Activated CD4-positive, alpha-beta T cell treated with anti-CD3 and anti-CD28 coated beads, Interleukin-2, amount 10 ng/mL, durations not matched to agents 24 days and 14 days (primary cell): ENCODE data around the gene CDH4. TPM values are rescaled to one million over a fixed set of nuclear protein-coding genes. Genes with fewer than 3 reads are reported as not detected.

ENCODE experiments used
- DNase-seq: peaks from one replicate; pipeline ENCODE4 v3.0.0; 2022
- H3K27ac Mint-ChIP-seq: one replicate; pipeline ENCODE4 v1.8.0; 2022; ENCODE audit warnings: mild to moderate bottlenecking, mixed read lengths
- H3K27me3 Mint-ChIP-seq: one replicate; pipeline ENCODE4 v1.8.0; 2022; ENCODE audit warnings: mixed read lengths
- H3K36me3 Mint-ChIP-seq: one replicate; pipeline ENCODE4 v1.8.0; 2022; ENCODE audit warnings: low read depth, mild to moderate bottlenecking, mixed read lengths
- H3K4me1 Mint-ChIP-seq: one replicate; pipeline ENCODE4 v1.8.0; 2021; ENCODE audit warnings: mixed read lengths
- H3K4me3 Mint-ChIP-seq: one replicate; pipeline ENCODE4 v1.8.0; 2022; ENCODE audit warnings: mild to moderate bottlenecking, moderate library complexity, mixed read lengths
- H3K9me3 Mint-ChIP-seq: one replicate; pipeline ENCODE4 v1.8.0; 2021; ENCODE audit warnings: mixed read lengths
- intact Hi-C: fragments of 100-400 bp; cut with micrococcal nuclease; formaldehyde crosslinking; loops from one replicate; pipeline ENCODE4 v1.15.1; 2023
- total RNA-seq: library from RNA; stranded (reverse); gene quantifications from 2 replicates; pipeline ENCODE4 v1.2.3, GENCODE V29; 2022

The CDH4 gene
- total RNA-seq, 1 donor from 2014 or later = not detected

DNA sequence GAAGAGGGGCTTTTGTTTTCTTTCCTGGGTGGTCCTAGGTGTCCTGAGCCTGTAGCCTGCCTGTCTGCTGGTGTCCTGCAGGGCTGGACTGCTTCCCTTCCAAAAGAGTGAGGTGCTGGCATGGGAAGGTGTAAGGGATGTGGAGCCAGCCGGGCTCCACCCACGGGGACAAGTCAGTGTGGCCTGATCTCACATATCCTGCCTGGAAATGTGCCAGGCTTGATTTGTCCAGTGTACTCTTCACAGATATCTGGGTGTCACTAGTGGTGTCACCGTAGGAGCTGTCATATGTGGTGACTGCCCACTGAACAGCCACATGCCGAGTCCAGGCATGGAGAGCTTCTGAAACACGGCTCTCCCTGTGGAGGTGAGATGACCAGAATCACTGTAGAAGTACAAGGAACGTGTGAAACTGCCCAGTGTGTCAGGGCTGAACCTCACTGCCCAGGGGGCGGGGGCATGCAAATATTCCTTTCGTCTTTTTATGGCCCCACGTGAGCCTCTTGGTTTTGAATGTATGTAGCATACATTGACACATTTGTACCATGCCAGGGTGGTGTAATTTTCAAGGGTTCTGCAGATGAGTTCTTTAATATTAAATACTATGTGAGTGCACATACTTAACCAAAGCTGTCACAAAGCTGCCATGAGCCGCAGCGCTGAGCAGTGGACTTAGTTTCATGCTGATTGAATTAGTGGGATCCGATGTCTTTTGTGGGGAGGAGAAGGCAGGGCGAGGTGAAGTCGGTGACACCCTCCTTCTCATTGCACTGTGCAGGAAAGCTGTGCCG is 55.8 kb downstream of the CDH4 start:
- Mint-ChIP-seq H3K27me3 (no peaks in the 10 kb centered on the region), H3K4me1 (no peaks in the 10 kb centered on the region), H3K27ac (no peak overlapping the region), H3K36me3 (no peaks in the 10 kb centered on the region), H3K4me3 (no peak overlapping the region), H3K9me3 (no peaks in the 10 kb centered on the region)
- intact Hi-C loops = no loop called here
- DNase-seq = no peak

DNA sequence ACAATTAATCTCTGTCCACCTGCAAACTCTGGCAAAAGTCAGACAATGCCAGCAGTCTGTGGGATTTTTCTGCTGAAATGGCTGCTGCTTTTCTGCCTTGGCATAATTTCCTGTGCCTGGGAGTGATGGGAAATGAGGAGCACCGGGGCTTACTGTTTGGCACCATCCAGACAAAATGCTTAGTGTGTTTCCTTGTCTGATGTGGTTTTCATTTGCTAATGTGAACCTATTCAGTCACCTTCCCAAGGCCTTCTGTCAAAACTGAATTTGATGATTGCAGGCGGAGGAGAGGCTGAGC is 56.4 kb downstream of the CDH4 start:
- intact Hi-C loops = no loop called here
- DNase-seq = no peak
- no peak overlapping the region for H3K27ac Mint-ChIP-seq
- no peaks in the 10 kb centered on the region for H3K36me3 Mint-ChIP-seq
- H3K27me3 Mint-ChIP-seq = no peaks in the 10 kb centered on the region
- H3K4me1 Mint-ChIP-seq = no peaks in the 10 kb centered on the region
- no peaks in the 10 kb centered on the region for H3K9me3 Mint-ChIP-seq
- H3K4me3 Mint-ChIP-seq = no peak overlapping the region

DNA sequence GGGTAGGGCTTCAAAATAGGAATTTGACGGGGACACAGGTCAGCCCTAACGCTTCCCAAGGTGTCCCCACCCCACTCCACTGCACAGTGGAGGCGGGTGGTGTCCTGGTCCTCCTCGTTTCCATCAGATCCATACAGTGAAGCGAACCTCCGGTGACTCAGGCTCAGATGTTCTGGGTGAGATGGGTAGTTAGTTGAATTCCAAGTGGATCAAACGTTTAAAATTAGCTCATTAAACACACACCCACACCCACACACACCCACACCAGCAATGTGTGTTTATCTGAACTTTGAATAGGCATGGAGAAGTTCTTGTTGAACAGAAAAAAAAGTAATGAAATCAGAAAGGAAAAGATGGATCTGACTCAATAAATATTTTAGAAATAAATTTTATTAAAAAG is 58.9 kb downstream of the CDH4 start:
- H3K4me1 Mint-ChIP-seq = no peaks in the 10 kb centered on the region
- no peak for DNase-seq
- no peaks in the 10 kb centered on the region for H3K9me3 Mint-ChIP-seq
- intact Hi-C loops = no loop called here
- no peaks in the 10 kb centered on the region for H3K27me3 Mint-ChIP-seq
- H3K36me3 Mint-ChIP-seq = no peaks in the 10 kb centered on the region
- H3K27ac Mint-ChIP-seq = no peak overlapping the region
- no peak overlapping the region for H3K4me3 Mint-ChIP-seq

DNA sequence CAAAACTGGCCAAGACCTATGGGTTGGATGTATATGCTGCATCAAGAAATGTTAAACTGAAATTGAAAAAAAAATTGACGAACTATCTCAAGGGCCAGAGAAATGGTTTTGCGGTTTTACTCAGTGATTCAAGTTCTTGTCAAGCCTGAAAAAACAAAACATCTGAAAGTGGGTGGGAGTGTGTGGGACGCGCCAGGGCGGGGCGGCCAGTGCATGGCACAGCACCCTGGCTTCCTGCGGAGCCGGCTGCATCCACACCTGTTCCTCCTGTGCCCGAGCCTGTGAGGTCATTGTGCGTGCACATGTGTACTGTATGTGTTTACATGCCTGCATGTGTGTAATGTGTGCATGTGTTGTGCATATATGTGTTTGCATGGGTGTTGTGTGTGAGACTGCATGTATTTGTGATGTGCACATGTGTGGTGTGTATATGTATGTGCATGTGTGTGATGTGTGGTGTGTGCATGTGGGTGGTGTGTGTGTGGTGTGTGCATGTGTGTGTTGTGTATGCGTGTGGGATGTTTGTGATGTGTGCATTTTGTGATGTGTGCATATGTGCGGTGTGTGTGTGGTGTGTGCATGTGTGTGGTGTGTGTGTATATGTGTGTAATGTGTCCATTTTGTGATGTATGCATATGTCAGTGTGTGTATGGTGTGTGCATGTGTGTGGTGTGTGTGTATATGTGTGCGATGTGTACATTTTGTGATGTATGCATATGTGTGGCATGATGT is 59.8 kb downstream of the CDH4 start:
- H3K27me3 Mint-ChIP-seq = no peaks in the 10 kb centered on the region
- H3K9me3 Mint-ChIP-seq = no peaks in the 10 kb centered on the region
- H3K4me1 Mint-ChIP-seq = no peaks in the 10 kb centered on the region
- H3K4me3 Mint-ChIP-seq = no peak overlapping the region
- intact Hi-C loops = no loop called here
- no peak overlapping the region for H3K27ac Mint-ChIP-seq
- no peak for DNase-seq
- no peaks in the 10 kb centered on the region for H3K36me3 Mint-ChIP-seq

GRCh38 chr20:61312925-61313324 is 60.9 kb downstream of the CDH4 start:
- no peak for DNase-seq
- H3K36me3 Mint-ChIP-seq = no peaks in the 10 kb centered on the region
- intact Hi-C loops = no loop called here
- no peaks in the 10 kb centered on the region for H3K4me1 Mint-ChIP-seq
- H3K27me3 Mint-ChIP-seq = no peaks in the 10 kb centered on the region
- no peaks in the 10 kb centered on the region for H3K9me3 Mint-ChIP-seq
- H3K27ac Mint-ChIP-seq = no peak overlapping the region
- H3K4me3 Mint-ChIP-seq = no peak overlapping the region

DNA sequence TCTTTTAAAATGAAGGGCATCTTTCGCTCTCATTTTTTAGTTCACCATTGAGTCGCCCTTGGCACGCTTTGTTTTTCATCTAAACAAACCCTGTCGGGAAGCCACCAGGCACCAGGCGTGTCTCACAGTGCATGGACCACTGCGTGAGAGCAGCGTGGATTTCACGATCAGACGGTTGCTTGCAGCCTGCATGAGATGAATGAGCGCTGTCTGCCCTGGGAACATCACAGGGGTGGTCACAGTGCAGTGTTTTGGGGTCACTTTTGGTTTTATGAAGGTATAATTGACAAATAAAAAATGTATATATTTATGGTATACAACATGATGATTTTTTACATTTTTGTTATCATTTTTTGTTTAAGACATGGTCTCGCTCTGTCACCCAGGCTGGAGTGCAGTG is 61.3 kb downstream of the CDH4 start:
- Mint-ChIP-seq H3K9me3 (no peaks in the 10 kb centered on the region), H3K27ac (no peak overlapping the region)
- intact Hi-C loops = no loop called here

DNA sequence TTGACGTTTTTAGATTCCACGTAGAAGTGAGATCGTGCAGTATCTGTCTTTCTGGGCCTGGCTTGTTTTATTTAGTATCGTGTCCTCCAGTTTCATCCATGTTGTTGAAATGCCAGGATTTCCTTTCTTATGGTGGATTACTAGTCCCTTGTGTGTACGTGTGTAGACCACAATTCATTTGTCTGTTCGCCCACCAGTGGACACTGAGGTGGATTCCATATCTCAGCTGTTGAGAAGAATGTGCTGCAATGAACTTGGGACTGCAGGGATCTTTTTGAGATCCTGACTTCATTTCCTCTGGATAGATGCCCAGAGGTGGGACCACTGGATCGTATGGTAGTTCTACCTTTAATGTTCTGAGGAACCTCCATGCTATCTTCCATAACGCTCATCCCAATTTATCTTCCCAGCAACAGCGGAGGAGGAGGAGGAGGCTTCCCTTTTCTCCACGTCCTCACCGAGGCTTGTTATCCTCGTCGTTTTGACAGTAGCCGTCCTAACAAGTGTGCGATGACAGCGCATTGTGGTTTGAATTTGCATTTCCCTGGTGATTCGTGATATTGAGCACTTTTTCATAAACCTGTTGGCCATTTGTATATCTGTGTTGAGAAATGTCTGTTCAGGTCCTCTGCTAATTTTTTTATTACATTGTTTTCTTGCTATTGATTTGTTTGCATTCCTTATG is 62.4 kb downstream of the CDH4 start:
- no peaks in the 10 kb centered on the region for H3K36me3 Mint-ChIP-seq
- H3K4me1 Mint-ChIP-seq = no peaks in the 10 kb centered on the region
- no peak overlapping the region for H3K27ac Mint-ChIP-seq
- intact Hi-C loops = no loop called here
- H3K4me3 Mint-ChIP-seq = no peak overlapping the region
- H3K9me3 Mint-ChIP-seq = no peaks in the 10 kb centered on the region
- no peaks in the 10 kb centered on the region for H3K27me3 Mint-ChIP-seq
- DNase-seq = no peak

More for the DNA sequence above, 61.3 kb downstream of the CDH4 start:
- H3K4me3 Mint-ChIP-seq = no peak overlapping the region
- no peaks in the 10 kb centered on the region for H3K27me3 Mint-ChIP-seq
- DNase-seq = no peak
- no peaks in the 10 kb centered on the region for H3K4me1 Mint-ChIP-seq
- no peaks in the 10 kb centered on the region for H3K36me3 Mint-ChIP-seq

- no peak overlapping the region for H3K4me3 Mint-ChIP-seq
- H3K27me3 Mint-ChIP-seq = no peaks in the 10 kb centered on the region
- H3K9me3 Mint-ChIP-seq = no peaks in the 10 kb centered on the region
- H3K27ac Mint-ChIP-seq = no peak overlapping the region
- H3K36me3 Mint-ChIP-seq = no peaks in the 10 kb centered on the region
- no peak for DNase-seq
- no peaks in the 10 kb centered on the region for H3K4me1 Mint-ChIP-seq
- intact Hi-C loops = no loop called here
Observed at GRCh38 chr20:61315319-61315718, 63.3 kb downstream of the CDH4 start.

DNA sequence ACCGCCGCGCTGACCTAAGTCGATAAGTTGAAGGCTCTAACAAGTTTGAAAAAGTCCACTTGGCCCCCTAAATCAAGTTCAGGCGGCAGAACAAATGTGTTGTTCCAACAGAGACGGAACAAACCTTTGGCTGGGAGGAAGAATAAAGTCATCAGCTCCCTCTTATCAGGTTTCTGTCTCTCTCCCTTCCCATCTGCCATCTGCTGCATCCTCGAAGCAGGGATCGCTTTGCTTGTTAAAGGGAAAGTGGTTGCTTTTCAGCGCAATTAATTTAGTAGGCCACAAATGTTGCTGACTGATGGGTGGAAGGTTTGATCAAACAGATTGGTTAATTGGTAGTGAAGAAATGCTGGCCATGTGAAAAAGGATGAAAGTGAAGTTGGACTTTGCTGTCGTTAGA is 64.3 kb downstream of the CDH4 start:
- Mint-ChIP-seq H3K27me3 (no peaks in the 10 kb centered on the region), H3K36me3 (no peaks in the 10 kb centered on the region)

GRCh38 chr20:61317966-61318530 is 66.0 kb downstream of the CDH4 start:
- Mint-ChIP-seq H3K36me3 (no peaks in the 10 kb centered on the region), H3K4me3 (no peak overlapping the region), H3K9me3 (no peaks in the 10 kb centered on the region), H3K4me1 (no peaks in the 10 kb centered on the region), H3K27me3 (no peaks in the 10 kb centered on the region), H3K27ac (no peak overlapping the region)
- intact Hi-C loops = no loop called here
- DNase-seq = no peak

More for the DNA sequence above, 64.3 kb downstream of the CDH4 start:
- Mint-ChIP-seq H3K9me3 (no peaks in the 10 kb centered on the region), H3K4me1 (no peaks in the 10 kb centered on the region), H3K27ac (no peak overlapping the region), H3K4me3 (no peak overlapping the region)
- intact Hi-C loops = no loop called here
- DNase-seq = no peak

DNA sequence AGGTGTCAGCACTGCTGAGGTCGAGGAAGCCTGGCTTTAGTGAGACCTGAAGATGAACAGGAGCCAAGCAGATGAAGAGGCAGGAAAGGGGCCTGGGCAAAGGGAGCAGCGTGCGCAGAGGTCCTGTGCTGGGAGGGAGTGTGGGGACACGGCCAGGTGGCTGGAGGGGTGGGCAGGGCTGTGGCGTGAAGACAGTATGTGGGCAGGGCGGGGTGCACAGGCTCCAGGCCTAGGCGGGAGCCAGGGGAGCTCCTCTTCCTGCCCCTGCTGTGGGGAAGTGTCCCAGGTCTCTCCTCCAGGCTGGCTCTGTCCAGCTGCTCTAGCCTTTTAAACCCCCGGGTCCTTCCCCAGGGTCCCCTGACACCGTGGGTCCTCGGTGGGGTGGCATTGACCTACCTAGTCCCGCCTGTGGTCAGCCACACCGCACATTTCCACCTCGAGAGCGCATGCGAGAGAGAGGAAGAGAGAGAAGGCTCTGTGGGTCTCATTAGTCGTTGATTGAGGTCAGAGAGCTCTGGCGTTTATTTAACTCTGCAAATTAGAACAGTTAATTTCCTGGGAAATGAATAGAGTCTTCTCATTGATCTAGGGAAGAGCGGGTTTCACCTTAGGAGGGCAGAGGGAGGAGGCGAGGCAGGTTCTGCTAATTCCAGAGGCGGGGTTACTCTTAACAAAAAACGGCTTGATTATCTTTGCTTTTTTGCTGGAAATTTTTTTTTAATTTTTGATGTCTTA is 68.8 kb downstream of the CDH4 start:
- intact Hi-C loops = no loop called here

DNA sequence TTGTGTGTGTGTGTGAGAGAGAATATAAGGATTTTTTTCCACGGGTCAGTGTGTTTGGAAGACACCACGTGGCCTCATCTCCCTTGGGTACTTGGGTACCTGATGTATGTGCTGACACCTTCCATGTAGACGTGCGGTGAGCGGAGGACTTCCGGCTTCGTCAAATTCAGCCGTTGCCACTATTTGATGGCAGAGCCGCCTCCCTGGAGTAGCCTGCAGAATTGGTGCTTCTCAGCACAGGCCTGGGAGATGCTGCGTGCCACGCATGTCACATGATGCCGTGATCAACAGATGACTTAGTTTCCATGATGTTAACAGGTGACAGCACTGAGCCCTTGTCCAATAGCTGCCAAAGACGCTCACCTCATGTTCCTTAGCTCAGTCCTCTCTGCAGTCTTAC is 69.4 kb downstream of the CDH4 start:
- Mint-ChIP-seq H3K27ac (no peak overlapping the region), H3K36me3 (no peaks in the 10 kb centered on the region), H3K27me3 (no peaks in the 10 kb centered on the region), H3K9me3 (no peaks in the 10 kb centered on the region), H3K4me1 (no peaks in the 10 kb centered on the region), H3K4me3 (no peak overlapping the region)
- no peak for DNase-seq
- intact Hi-C loops = no loop called here

More for the DNA sequence above, 68.8 kb downstream of the CDH4 start:
- no peak overlapping the region for H3K4me3 Mint-ChIP-seq
- no peaks in the 10 kb centered on the region for H3K4me1 Mint-ChIP-seq
- no peaks in the 10 kb centered on the region for H3K36me3 Mint-ChIP-seq
- no peaks in the 10 kb centered on the region for H3K9me3 Mint-ChIP-seq
- DNase-seq = no peak
- no peaks in the 10 kb centered on the region for H3K27me3 Mint-ChIP-seq
- no peak overlapping the region for H3K27ac Mint-ChIP-seq

DNA sequence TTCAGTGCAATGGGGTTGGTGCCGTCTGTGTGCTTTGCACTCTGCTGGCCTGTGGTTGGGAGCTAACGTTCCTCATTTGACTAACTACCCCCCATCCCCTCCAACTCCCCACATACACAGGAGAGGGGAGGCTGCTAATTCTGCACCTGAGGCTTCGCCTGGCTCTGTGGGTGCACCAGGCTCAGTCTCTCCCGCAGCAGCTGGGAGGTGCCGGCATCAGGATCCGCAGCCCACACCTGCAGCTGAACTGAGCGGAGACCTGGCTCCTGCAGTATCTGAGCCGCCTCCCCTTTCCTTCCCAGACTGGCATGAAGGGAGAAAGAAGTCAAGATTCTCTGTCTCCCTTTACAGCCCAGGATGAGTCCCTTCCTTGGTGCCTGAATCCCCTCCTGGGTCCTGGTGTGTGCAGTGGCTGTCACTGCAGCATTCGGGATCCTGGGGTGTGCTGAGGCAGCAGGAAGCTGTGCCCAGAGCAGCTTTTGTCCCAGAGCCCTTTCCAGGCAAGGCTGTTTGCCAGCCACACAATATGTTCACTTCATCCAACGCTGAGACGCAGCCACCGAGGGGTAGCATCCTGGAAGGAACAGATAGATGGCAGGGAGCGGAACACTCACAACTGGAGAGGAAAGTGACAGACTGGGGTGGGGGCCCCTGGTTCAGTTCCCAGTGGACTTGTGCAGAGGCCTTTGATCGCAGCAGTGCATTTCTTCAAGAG is 70.2 kb downstream of the CDH4 start:
- Mint-ChIP-seq H3K36me3 (no peaks in the 10 kb centered on the region), H3K27ac (no peak overlapping the region), H3K9me3 (no peaks in the 10 kb centered on the region), H3K4me1 (no peaks in the 10 kb centered on the region), H3K27me3 (no peaks in the 10 kb centered on the region), H3K4me3 (no peak overlapping the region)
- intact Hi-C loops = no loop called here
- DNase-seq = no peak
